HepG2 (cell line): Measurements from ENCODE around the gene CHCT1. TPM values are rescaled to one million over a fixed set of nuclear protein-coding genes. Genes with fewer than 3 reads are reported as not detected.

ENCODE experiments used
- AHR ChIP-seq: IDR thresholded peaks from 2 replicates; pipeline ENCODE4 v1.6.1; 2018; ENCODE audit warnings: missing genetic modification reagents, missing compliant biosample characterization
- E2F5 ChIP-seq: sonication (generic); formaldehyde crosslinking; conservative IDR thresholded peaks from 2 replicates; pipeline ENCODE4 v1.4.0; 2020; ENCODE audit warnings: missing genetic modification reagents
- GMEB2 ChIP-seq: IDR thresholded peaks from 2 replicates; pipeline ENCODE4 v1.6.1; 2016; ENCODE audit warnings: missing biosample characterization, missing genetic modification reagents, low read depth
- GZF1 ChIP-seq: sonication (generic); formaldehyde crosslinking; IDR thresholded peaks from 2 replicates; pipeline ENCODE4 v1.5.1; 2020; ENCODE audit warnings: mild to moderate bottlenecking, missing genetic modification reagents
- HIVEP1 ChIP-seq: sonication (generic); formaldehyde crosslinking; IDR thresholded peaks from 2 replicates; pipeline ENCODE4 v1.4.0; 2020; ENCODE audit warnings: mild to moderate bottlenecking, missing genetic modification reagents
- HNRNPK ChIP-seq: fragments of 200-400 bp; formaldehyde crosslinking; IDR thresholded peaks from 2 replicates; pipeline ENCODE4 v1.6.1; 2018; ENCODE audit warnings: low read length, low read depth, moderate library complexity, mild to moderate bottlenecking; ENCODE audit not compliant: poor library complexity, severe bottlenecking
- JUNB ChIP-seq: sonication (generic); formaldehyde crosslinking; IDR thresholded peaks from 2 replicates; pipeline ENCODE4 v1.8.0; 2022; ENCODE audit warnings: missing genetic modification reagents, mild to moderate bottlenecking, borderline replicate concordance
- KAT7 ChIP-seq: IDR thresholded peaks from 2 replicates; pipeline ENCODE4 v1.6.1; 2018; ENCODE audit warnings: borderline replicate concordance, missing compliant biosample characterization
- NCOA2 ChIP-seq: sonication (generic); formaldehyde crosslinking; IDR thresholded peaks from 2 replicates; pipeline ENCODE4 v1.8.0; 2022; ENCODE audit warnings: inconsistent platforms
- NFIC ChIP-seq: IDR thresholded peaks from 2 replicates; pipeline ENCODE4 v1.6.1; 2012; ENCODE audit warnings: mild to moderate bottlenecking, low read length, inconsistent platforms
- PCBP2 ChIP-seq: fragments of 200-400 bp; formaldehyde crosslinking; optimal IDR thresholded peaks from 2 replicates; pipeline ENCODE3; 2018; ENCODE audit warnings: low read length, low read depth; ENCODE audit not compliant: poor library complexity, severe bottlenecking
- POLR2AphosphoS5 ChIP-seq: IDR thresholded peaks from 2 replicates; pipeline ENCODE4 v1.6.1; 2012; ENCODE audit warnings: low read depth, low read length
- SMAD9 ChIP-seq: sonication (generic); formaldehyde crosslinking; IDR thresholded peaks from 2 replicates; pipeline ENCODE4 v1.5.1; 2020; ENCODE audit warnings: mild to moderate bottlenecking, missing genetic modification reagents
- YEATS2 ChIP-seq: sonication (generic); formaldehyde crosslinking; IDR thresholded peaks from 2 replicates; pipeline ENCODE4 v1.4.0; 2020; ENCODE audit warnings: missing genetic modification reagents, borderline replicate concordance
- ZNF350 ChIP-seq: sonication (generic); formaldehyde crosslinking; IDR thresholded peaks from 2 replicates; pipeline ENCODE4 v1.4.0; 2020; ENCODE audit warnings: mild to moderate bottlenecking, low read depth, missing genetic modification reagents, borderline replicate concordance
- ZNF354B ChIP-seq: sonication (generic); formaldehyde crosslinking; IDR thresholded peaks from 2 replicates; pipeline ENCODE4 v1.8.0; 2022; ENCODE audit warnings: mild to moderate bottlenecking, missing genetic modification reagents
- ZNF484 ChIP-seq: sonication (generic); formaldehyde crosslinking; IDR thresholded peaks from 2 replicates; pipeline ENCODE4 v1.5.1; 2020; ENCODE audit warnings: mild to moderate bottlenecking, low read depth, missing genetic modification reagents, borderline replicate concordance
- ZNF496 ChIP-seq: sonication (generic); formaldehyde crosslinking; IDR thresholded peaks from 2 replicates; pipeline ENCODE4 v1.8.1; 2023; ENCODE audit warnings: mild to moderate bottlenecking, moderate library complexity, missing genetic modification reagents; ENCODE audit not compliant: insufficient replicate concordance
- ZNF569 ChIP-seq: sonication (generic); formaldehyde crosslinking; IDR thresholded peaks from 2 replicates; pipeline ENCODE4 v1.5.0; 2020; ENCODE audit warnings: mild to moderate bottlenecking, missing genetic modification reagents, moderate library complexity, borderline replicate concordance
- polyA plus RNA-seq, 8 experiments: library from polyadenylated mRNA; depleted of rRNA in 3 of 8; stranded (reverse) in 7 of 8; unstranded in 1 of 8; fragments of >200 nt; fragmentation: Illumina TruSeq in 4 of 8; extraction: Trizol in 4 of 8; gene quantifications; 2 replicates each; pipeline versions ENCODE4 v1.2.1 to v1.2.3, GENCODE V29; 2011 to 2016; ENCODE audit warnings: low read depth in 4 of 8, missing spikeins in 1 of 8, mixed read lengths in 1 of 8; ENCODE audit not compliant: insufficient read depth in 1 of 8
- total RNA-seq, 5 experiments: library from RNA; depleted of rRNA; stranded (reverse); fragments of >200 nt; fragmentation: Illumina TruSeq; extraction: Trizol; gene quantifications; 2 replicates each; pipeline ENCODE4 v1.2.3, GENCODE V29; 2016; ENCODE audit warnings: low read depth in 1 of 5
- TF ChIP-seq, protein P1 (sequence below): sonication (generic); formaldehyde crosslinking; IDR thresholded peaks from 2 replicates; pipeline ENCODE4 v1.5.0; 2020; ENCODE audit warnings: mild to moderate bottlenecking, missing genetic modification reagents, moderate library complexity
- TF ChIP-seq, protein P2 (sequence below): sonication (generic); formaldehyde crosslinking; IDR thresholded peaks from 2 replicates; pipeline ENCODE4 v1.4.0; 2020; ENCODE audit warnings: missing genetic modification reagents, borderline replicate concordance

CHCT1 gene
- total and polyA plus RNA-seq, 2 of the 13 experiments (the other 11 are each of a cell fraction or from before 2014, with no cell fraction given) = not detected

DNA sequence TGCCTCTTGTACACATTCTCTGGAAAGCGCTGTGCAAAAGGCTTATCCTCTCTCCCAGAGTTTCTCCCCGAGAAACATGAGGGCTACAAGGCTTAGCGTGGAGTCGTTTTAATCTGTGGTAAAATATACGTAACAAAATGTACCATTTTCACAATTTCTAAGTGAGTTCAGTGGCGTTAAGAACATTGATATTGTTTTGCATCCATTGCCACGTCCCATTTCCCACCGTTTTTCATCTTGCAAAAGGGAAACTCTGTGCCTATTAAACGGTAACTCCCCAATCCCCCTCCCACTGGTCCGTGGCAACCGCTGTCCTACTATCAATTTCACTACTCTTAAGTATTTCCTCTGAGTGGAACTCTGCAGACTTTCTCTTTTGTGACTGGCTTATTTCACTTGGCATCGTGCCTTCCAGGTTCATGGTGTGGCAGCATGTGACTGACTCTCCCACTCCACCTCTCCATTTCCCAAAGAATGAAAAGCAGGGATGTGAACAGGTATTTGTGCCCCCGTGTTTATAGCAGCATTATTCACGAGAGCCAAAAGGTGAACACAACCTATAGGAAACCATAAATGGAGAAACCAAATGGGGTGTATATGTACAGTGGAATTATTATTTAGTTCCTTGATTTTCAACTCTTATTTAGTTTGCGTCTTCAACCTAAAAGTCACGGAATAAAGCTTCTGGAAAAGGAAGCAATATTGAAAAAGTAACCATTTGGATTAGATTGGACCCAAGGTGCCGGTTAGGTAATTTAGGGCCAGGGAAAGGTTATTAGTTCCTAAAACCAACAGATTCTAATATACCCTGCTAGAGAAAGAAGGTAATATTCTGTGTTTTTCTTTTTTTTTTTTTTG lies 29.2 kb upstream of the CHCT1 start (continued):
- TF ChIP-seq ZNF569 (CRISPR knock-in tag) (no peak; the same call in 1 of the 2 replicates), ZNF350 (no peak), KAT7 (CRISPR knock-in tag) (no peak), ZNF354B (CRISPR knock-in tag) (no peak), POLR2AphosphoS5 (peak; percentile 18; the same call in 1 of the 2 replicates), NCOA2 (no peak), PCBP2 (peak; percentile 6), GZF1 (CRISPR knock-in tag) (peak; percentile 2; the same call in 1 of the 2 replicates), AHR (CRISPR knock-in tag) (no peak), YEATS2 (CRISPR knock-in tag) (0 out of 2 replicates have a peak, but pooled peaks have one; percentile 27), ZNF496 (no peak), HIVEP1 (no peak), ZNF484 (CRISPR knock-in tag) (no peak), JUNB (CRISPR knock-in tag) (no peak), GMEB2 (no peak), SMAD9 (CRISPR knock-in tag) (no peak), E2F5 (CRISPR knock-in tag) (no peak), HNRNPK (no peak), NFIC (peak; percentile 36; the same call in 1 of the 2 replicates)
- TF ChIP-seq, protein P1, sequence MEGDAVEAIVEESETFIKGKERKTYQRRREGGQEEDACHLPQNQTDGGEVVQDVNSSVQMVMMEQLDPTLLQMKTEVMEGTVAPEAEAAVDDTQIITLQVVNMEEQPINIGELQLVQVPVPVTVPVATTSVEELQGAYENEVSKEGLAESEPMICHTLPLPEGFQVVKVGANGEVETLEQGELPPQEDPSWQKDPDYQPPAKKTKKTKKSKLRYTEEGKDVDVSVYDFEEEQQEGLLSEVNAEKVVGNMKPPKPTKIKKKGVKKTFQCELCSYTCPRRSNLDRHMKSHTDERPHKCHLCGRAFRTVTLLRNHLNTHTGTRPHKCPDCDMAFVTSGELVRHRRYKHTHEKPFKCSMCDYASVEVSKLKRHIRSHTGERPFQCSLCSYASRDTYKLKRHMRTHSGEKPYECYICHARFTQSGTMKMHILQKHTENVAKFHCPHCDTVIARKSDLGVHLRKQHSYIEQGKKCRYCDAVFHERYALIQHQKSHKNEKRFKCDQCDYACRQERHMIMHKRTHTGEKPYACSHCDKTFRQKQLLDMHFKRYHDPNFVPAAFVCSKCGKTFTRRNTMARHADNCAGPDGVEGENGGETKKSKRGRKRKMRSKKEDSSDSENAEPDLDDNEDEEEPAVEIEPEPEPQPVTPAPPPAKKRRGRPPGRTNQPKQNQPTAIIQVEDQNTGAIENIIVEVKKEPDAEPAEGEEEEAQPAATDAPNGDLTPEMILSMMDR (CRISPR knock-in tag) = no peak
- TF ChIP-seq, protein P2, sequence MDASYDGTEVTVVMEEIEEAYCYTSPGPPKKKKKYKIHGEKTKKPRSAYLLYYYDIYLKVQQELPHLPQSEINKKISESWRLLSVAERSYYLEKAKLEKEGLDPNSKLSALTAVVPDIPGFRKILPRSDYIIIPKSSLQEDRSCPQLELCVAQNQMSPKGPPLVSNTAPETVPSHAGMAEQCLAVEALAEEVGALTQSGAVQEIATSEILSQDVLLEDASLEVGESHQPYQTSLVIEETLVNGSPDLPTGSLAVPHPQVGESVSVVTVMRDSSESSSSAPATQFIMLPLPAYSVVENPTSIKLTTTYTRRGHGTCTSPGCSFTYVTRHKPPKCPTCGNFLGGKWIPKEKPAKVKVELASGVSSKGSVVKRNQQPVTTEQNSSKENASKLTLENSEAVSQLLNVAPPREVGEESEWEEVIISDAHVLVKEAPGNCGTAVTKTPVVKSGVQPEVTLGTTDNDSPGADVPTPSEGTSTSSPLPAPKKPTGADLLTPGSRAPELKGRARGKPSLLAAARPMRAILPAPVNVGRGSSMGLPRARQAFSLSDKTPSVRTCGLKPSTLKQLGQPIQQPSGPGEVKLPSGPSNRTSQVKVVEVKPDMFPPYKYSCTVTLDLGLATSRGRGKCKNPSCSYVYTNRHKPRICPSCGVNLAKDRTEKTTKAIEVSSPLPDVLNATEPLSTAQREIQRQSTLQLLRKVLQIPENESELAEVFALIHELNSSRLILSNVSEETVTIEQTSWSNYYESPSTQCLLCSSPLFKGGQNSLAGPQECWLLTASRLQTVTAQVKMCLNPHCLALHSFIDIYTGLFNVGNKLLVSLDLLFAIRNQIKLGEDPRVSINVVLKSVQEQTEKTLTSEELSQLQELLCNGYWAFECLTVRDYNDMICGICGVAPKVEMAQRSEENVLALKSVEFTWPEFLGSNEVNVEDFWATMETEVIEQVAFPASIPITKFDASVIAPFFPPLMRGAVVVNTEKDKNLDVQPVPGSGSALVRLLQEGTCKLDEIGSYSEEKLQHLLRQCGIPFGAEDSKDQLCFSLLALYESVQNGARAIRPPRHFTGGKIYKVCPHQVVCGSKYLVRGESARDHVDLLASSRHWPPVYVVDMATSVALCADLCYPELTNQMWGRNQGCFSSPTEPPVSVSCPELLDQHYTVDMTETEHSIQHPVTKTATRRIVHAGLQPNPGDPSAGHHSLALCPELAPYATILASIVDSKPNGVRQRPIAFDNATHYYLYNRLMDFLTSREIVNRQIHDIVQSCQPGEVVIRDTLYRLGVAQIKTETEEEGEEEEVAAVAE = no peak
